NK-92 (cell line): ENCODE measurements around the gene PRTFDC1.
"Not testable (repeated sequence)": the region's sequence is repeated elsewhere in the genome, so short reads cannot be mapped to it uniquely, and the experiment has no call there.

ENCODE experiments used
- DNase-seq: peaks from one replicate; lab custom pipeline; 2025; ENCODE audit not compliant: unreplicated experiment; lab: John Stamatoyannopoulos, UW

Gene PRTFDC1

GRCh38 chr10:24952143-24952706, at the start of gene PRTFDC1:
PRTFDC1 (minus strand) TSS chr10:24952606; CDS start chr10:24952575, 31 bp downstream.
- no peak for DNase-seq

GRCh38 chr10:24998044-24998443, 45.6 kb upstream of the PRTFDC1 start:
- no peak for DNase-seq

GRCh38 chr10:24995072-24995471, 42.7 kb upstream of the PRTFDC1 start:
- DNase-seq, result no peak

- DNase-seq, result no peak
These were observed 41.0 kb upstream of the PRTFDC1 start for GRCh38 chr10:24993237-24993958.

GRCh38 chr10:24992512-24993133, 40.2 kb upstream of the PRTFDC1 start:
- DNase-seq, result no peak

- no peak for DNase-seq
These were observed 38.9 kb upstream of the PRTFDC1 start for GRCh38 chr10:24991298-24991697.

GRCh38 chr10:24989867-24990266, 37.5 kb upstream of the PRTFDC1 start:
- DNase-seq, result no peak

- no peak for DNase-seq
These were observed 36.6 kb upstream of the PRTFDC1 start for GRCh38 chr10:24988831-24989640.

- DNase-seq, result no peak
These were observed 32.5 kb upstream of the PRTFDC1 start for GRCh38 chr10:24984906-24985305.

GRCh38 chr10:24983946-24984345, 31.5 kb upstream of the PRTFDC1 start:
- DNase-seq, result no peak

GRCh38 chr10:24983130-24983529, 30.7 kb upstream of the PRTFDC1 start:
- no peak for DNase-seq

GRCh38 chr10:24982319-24983112, 30.1 kb upstream of the PRTFDC1 start:
- no peak for DNase-seq

- no peak for DNase-seq
These were observed 28.8 kb upstream of the PRTFDC1 start for GRCh38 chr10:24981161-24981710.

- DNase-seq, result no peak
These were observed 27.3 kb upstream of the PRTFDC1 start for GRCh38 chr10:24979685-24980084.

GRCh38 chr10:24974976-24975375, 22.6 kb upstream of the PRTFDC1 start:
- DNase-seq, result no peak

- DNase-seq, result no peak
These were observed 20.8 kb upstream of the PRTFDC1 start for GRCh38 chr10:24973163-24973562.

GRCh38 chr10:24971374-24971773, 19.0 kb upstream of the PRTFDC1 start:
- DNase-seq, result no peak

- no peak for DNase-seq
These were observed 17.5 kb upstream of the PRTFDC1 start for GRCh38 chr10:24969841-24970281.

GRCh38 chr10:24968951-24969350, 16.5 kb upstream of the PRTFDC1 start:
- not testable (repeated sequence) for DNase-seq

GRCh38 chr10:24968349-24968748, 15.9 kb upstream of the PRTFDC1 start:
- no peak for DNase-seq
